Liver (tissue), 9 donors: Measurements from ENCODE around the gene ZEB1. TPM values are rescaled to one million over a fixed set of nuclear protein-coding genes. Genes with fewer than 3 reads are reported as not detected.

ENCODE experiments used
- DNase-seq: peaks from one replicate; pipeline ENCODE4 v3.0.0-alpha.2; 2017; ENCODE audit warnings: low spot score
- H3K27ac ChIP-seq, 2 donors: one replicate each; pipeline ENCODE4 v1.7.0; 2013; ENCODE audit warnings: inconsistent platforms in 2 of 2, low read length in 2 of 2, control low read depth in 1 of 2, low read depth in 1 of 2, mild to moderate bottlenecking in 1 of 2
- H3K27me3 ChIP-seq, 4 donors: one replicate each; pipeline versions ENCODE4 v1.6.1 to v1.7.0; 2013; ENCODE audit warnings: low read length in 3 of 4, inconsistent platforms in 1 of 4, mild to moderate bottlenecking in 1 of 4, moderate library complexity in 1 of 4; ENCODE audit not compliant: control insufficient read depth in 4 of 4, insufficient read depth in 4 of 4
- H3K36me3 ChIP-seq, 4 donors: one replicate each; pipeline versions ENCODE4 v1.6.1 to v1.7.0; 2013; ENCODE audit warnings: low read length in 3 of 4, mild to moderate bottlenecking in 3 of 4, low read depth in 1 of 4, moderate library complexity in 1 of 4; ENCODE audit not compliant: control insufficient read depth in 4 of 4, insufficient read depth in 3 of 4
- H3K4me1 ChIP-seq, 4 donors: one replicate each; pipeline versions ENCODE4 v1.6.1 to v1.7.0; 2013; ENCODE audit warnings: low read length in 3 of 4, mild to moderate bottlenecking in 3 of 4, moderate library complexity in 1 of 4; ENCODE audit not compliant: control insufficient read depth in 4 of 4, insufficient read depth in 4 of 4
- H3K4me3 ChIP-seq, 3 donors: one replicate each; pipeline versions ENCODE4 v1.6.1 to v1.7.0; 2013; ENCODE audit warnings: low read length in 3 of 3, control low read depth in 1 of 3, low read depth in 1 of 3, mild to moderate bottlenecking in 1 of 3
- H3K9ac ChIP-seq, 2 donors: one replicate each; pipeline ENCODE4 v1.7.0; 2013; ENCODE audit warnings: low read length in 2 of 2, mild to moderate bottlenecking in 2 of 2, moderate library complexity in 2 of 2, control low read depth in 1 of 2, low read depth in 1 of 2
- H3K9me3 ChIP-seq, 4 donors: one replicate each; pipeline versions ENCODE4 v1.6.1 to v1.7.0; 2013; ENCODE audit warnings: low read length in 3 of 4; ENCODE audit not compliant: control insufficient read depth in 4 of 4
- CTCF ChIP-seq: fragments of 150-350 bp; IDR thresholded peaks from 2 replicates; pipeline ENCODE4 v1.5.1; 2017; ENCODE audit warnings: improper control_type of control experiment, low read depth, low read length; ENCODE audit not compliant: missing input control
- EGR1 ChIP-seq, 2 donors: IDR thresholded peaks; 2 replicates each; pipeline ENCODE4 v1.6.1; 2016 to 2018; ENCODE audit warnings: antibody characterized with exemption in 2 of 2, low read depth in 2 of 2
- FOXA1 ChIP-seq: IDR thresholded peaks from 2 replicates; pipeline ENCODE4 v1.6.1; 2016; ENCODE audit warnings: antibody characterized with exemption
- FOXA2 ChIP-seq: IDR thresholded peaks from 2 replicates; pipeline ENCODE4 v1.6.1; 2016; ENCODE audit warnings: antibody characterized with exemption
- GABPA ChIP-seq, 2 donors: IDR thresholded peaks in 1 of 2; conservative IDR thresholded peaks in 1 of 2; 2 replicates each; pipeline ENCODE4 v1.6.1; 2016; ENCODE audit warnings: antibody characterized with exemption in 2 of 2, mild to moderate bottlenecking in 1 of 2, moderate library complexity in 1 of 2
- HNF4A ChIP-seq, 2 donors: conservative IDR thresholded peaks; 2 replicates each; pipeline ENCODE4 v1.6.1; 2016; ENCODE audit warnings: antibody characterized with exemption in 2 of 2, mild to moderate bottlenecking in 2 of 2
- HNF4G ChIP-seq: IDR thresholded peaks from 2 replicates; pipeline ENCODE4 v1.6.1; 2016; ENCODE audit warnings: antibody characterized with exemption
- JUND ChIP-seq, 2 donors: IDR thresholded peaks; 2 replicates each; pipeline ENCODE4 v1.6.1; 2016; ENCODE audit warnings: antibody characterized with exemption in 2 of 2
- NR2F2 ChIP-seq: IDR thresholded peaks from 2 replicates; pipeline ENCODE4 v1.6.1; 2016; ENCODE audit warnings: antibody characterized with exemption
- RAD21 ChIP-seq, 2 donors: IDR thresholded peaks; 2 replicates each; pipeline ENCODE4 v1.6.1; 2016; ENCODE audit warnings: antibody characterized with exemption in 2 of 2, mild to moderate bottlenecking in 2 of 2
- SP1 ChIP-seq: IDR thresholded peaks from 2 replicates; pipeline ENCODE4 v1.6.1; 2018; ENCODE audit warnings: antibody characterized with exemption, mild to moderate bottlenecking
- YY1 ChIP-seq: IDR thresholded peaks from 2 replicates; pipeline ENCODE4 v1.6.1; 2016; ENCODE audit warnings: antibody characterized with exemption, mild to moderate bottlenecking
- WGBS: extraction: QIAGEN DNeasy Blood & Tissue Kit; methylation state at CpG from one replicate; pipeline ENCODE4 v1.1.7; 2013; 5-methylcytosine and 5-hydroxymethylcytosine counted together
- polyA plus RNA-seq, 2 donors: library from polyadenylated mRNA; stranded (reverse) in 1 of 2; unstranded in 1 of 2; fragments of 200-250 nt in 1 of 2; fragments of >200 nt in 1 of 2; fragmentation: Nextera tagmentation in 1 of 2; extraction: Ambion mirVana in 1 of 2; gene quantifications; one replicate each; pipeline versions ENCODE4 v1.2.1 to v1.2.3, GENCODE V29; 2013 to 2015
- total RNA-seq, 2 donors: library from RNA; depleted of rRNA; stranded (reverse); fragments of >200 nt; gene quantifications; one replicate each; pipeline ENCODE4 v1.2.3, GENCODE V29; 2014
- TF ChIP-seq, protein P1 (sequence below): IDR thresholded peaks from 2 replicates; pipeline ENCODE4 v1.6.1; 2016; ENCODE audit warnings: antibody characterized with exemption, mild to moderate bottlenecking
- TF ChIP-seq, protein P2 (sequence below): IDR thresholded peaks from 2 replicates; pipeline ENCODE4 v1.6.1; 2016; ENCODE audit warnings: antibody characterized with exemption
- TF ChIP-seq, protein P3 (sequence below): IDR thresholded peaks from 2 replicates; pipeline ENCODE4 v1.6.1; 2016; ENCODE audit warnings: antibody characterized with exemption
- donor health status: healthy.
- donor health status: healthy.
- donor health status: healthy.
- donor health status: healthy.
- donor health status: healthy.

The ZEB1 gene
- total and polyA plus RNA-seq, 4 donors: 3.2 to 19.6 (median 6.5) TPM

GRCh38 chr10:31390804-31391203 is 71.8 kb downstream of the ZEB1 start:
- no peaks in the 10 kb centered on the region for H3K9me3 ChIP-seq
- no peaks in the 10 kb centered on the region for H3K27me3 ChIP-seq
- WGBS: 96% methylated on average over 3 of the region's 3 CpGs
- H3K27ac ChIP-seq: no peak overlapping the region
- no peak for TF ChIP-seq JUND (IDR thresholded peaks at IDR 0.05)
- TF ChIP-seq, protein P1, sequence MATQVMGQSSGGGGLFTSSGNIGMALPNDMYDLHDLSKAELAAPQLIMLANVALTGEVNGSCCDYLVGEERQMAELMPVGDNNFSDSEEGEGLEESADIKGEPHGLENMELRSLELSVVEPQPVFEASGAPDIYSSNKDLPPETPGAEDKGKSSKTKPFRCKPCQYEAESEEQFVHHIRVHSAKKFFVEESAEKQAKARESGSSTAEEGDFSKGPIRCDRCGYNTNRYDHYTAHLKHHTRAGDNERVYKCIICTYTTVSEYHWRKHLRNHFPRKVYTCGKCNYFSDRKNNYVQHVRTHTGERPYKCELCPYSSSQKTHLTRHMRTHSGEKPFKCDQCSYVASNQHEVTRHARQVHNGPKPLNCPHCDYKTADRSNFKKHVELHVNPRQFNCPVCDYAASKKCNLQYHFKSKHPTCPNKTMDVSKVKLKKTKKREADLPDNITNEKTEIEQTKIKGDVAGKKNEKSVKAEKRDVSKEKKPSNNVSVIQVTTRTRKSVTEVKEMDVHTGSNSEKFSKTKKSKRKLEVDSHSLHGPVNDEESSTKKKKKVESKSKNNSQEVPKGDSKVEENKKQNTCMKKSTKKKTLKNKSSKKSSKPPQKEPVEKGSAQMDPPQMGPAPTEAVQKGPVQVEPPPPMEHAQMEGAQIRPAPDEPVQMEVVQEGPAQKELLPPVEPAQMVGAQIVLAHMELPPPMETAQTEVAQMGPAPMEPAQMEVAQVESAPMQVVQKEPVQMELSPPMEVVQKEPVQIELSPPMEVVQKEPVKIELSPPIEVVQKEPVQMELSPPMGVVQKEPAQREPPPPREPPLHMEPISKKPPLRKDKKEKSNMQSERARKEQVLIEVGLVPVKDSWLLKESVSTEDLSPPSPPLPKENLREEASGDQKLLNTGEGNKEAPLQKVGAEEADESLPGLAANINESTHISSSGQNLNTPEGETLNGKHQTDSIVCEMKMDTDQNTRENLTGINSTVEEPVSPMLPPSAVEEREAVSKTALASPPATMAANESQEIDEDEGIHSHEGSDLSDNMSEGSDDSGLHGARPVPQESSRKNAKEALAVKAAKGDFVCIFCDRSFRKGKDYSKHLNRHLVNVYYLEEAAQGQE: no peak
- TF ChIP-seq SP1: no peak
- no peak for TF ChIP-seq FOXA2
- no peak for TF ChIP-seq FOXA1
- TF ChIP-seq GABPA (IDR thresholded peaks at IDR 0.05 in 1 of 2, conservative IDR thresholded peaks at IDR 0.05 in 1 of 2): no peak
- no peak for TF ChIP-seq RAD21 (IDR thresholded peaks at IDR 0.05)
- TF ChIP-seq, protein P2, sequence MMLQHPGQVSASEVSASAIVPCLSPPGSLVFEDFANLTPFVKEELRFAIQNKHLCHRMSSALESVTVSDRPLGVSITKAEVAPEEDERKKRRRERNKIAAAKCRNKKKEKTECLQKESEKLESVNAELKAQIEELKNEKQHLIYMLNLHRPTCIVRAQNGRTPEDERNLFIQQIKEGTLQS: no peak
- no peak for TF ChIP-seq NR2F2
- no peaks in the 10 kb centered on the region for H3K36me3 ChIP-seq
- no peak overlapping the region for H3K9ac ChIP-seq
- no peak for DNase-seq
- peaks cover 0 to 1% (median 0%) of the 10 kb centered on the region in 4 donors for H3K4me1 ChIP-seq
- H3K4me3 ChIP-seq: no peak overlapping the region

DNA sequence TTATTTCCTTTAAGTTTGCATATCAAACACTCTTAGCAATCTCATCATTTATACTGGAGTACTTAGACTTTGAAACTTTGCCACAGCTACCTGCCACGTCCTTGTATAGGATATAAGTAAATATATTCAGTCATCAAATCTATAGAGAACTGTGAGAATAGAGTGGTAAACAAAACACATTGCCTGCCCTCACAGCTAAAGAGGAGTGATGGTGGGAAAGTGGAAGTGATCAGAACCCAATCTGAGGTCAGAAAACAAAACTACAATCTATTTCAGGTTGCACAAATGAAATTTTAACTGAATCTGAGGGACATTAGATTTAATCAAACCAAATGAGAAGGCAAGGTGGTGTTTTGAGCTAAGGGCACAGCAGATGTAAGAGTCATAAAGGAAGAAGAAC is 74.8 kb downstream of the ZEB1 start:
- H3K27ac ChIP-seq: no peak overlapping the region
- no peak for DNase-seq
- no peaks in the 10 kb centered on the region for H3K9me3 ChIP-seq
- peaks cover 0 to 1% (median 0%) of the 10 kb centered on the region in 4 donors for H3K4me1 ChIP-seq
- no peak overlapping the region for H3K4me3 ChIP-seq
- H3K27me3 ChIP-seq: no peaks in the 10 kb centered on the region
- TF ChIP-seq CTCF (no peak), SP1 (no peak), NR2F2 (no peak), HNF4A (conservative IDR thresholded peaks at IDR 0.05) (no peak), YY1 (no peak), HNF4G (no peak), FOXA1 (no peak), JUND (IDR thresholded peaks at IDR 0.05) (no peak), EGR1 (IDR thresholded peaks at IDR 0.05; ENCODE audit: low read depth in 2 of 2) (no peak)
- TF ChIP-seq, protein P2: no peak
- TF ChIP-seq, protein P3, sequence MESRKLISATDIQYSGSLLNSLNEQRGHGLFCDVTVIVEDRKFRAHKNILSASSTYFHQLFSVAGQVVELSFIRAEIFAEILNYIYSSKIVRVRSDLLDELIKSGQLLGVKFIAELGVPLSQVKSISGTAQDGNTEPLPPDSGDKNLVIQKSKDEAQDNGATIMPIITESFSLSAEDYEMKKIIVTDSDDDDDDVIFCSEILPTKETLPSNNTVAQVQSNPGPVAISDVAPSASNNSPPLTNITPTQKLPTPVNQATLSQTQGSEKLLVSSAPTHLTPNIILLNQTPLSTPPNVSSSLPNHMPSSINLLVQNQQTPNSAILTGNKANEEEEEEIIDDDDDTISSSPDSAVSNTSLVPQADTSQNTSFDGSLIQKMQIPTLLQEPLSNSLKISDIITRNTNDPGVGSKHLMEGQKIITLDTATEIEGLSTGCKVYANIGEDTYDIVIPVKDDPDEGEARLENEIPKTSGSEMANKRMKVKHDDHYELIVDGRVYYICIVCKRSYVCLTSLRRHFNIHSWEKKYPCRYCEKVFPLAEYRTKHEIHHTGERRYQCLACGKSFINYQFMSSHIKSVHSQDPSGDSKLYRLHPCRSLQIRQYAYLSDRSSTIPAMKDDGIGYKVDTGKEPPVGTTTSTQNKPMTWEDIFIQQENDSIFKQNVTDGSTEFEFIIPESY: no peak
- WGBS: 73% methylated on average over 1 of the region's 1 CpG
- no peaks in the 10 kb centered on the region for H3K36me3 ChIP-seq
- H3K9ac ChIP-seq: no peak overlapping the region
